Measurements from ENCODE around the gene HTRA1.

- TF ChIP-seq POLR2A (IDR thresholded peaks at IDR 0.05): no peak
- TF ChIP-seq CTCF (IDR thresholded peaks at IDR 0.05): no peak
Measured at GRCh38 chr10:122509323-122509722, 48.0 kb downstream of the HTRA1 start.
